HCEC 1CT (cell line): ENCODE data around the gene TTPAL.

Source experiments
- DNase-seq: peaks from one replicate; pipeline ENCODE4 v3.0.0-alpha.2; 2017

Gene TTPAL

DNA sequence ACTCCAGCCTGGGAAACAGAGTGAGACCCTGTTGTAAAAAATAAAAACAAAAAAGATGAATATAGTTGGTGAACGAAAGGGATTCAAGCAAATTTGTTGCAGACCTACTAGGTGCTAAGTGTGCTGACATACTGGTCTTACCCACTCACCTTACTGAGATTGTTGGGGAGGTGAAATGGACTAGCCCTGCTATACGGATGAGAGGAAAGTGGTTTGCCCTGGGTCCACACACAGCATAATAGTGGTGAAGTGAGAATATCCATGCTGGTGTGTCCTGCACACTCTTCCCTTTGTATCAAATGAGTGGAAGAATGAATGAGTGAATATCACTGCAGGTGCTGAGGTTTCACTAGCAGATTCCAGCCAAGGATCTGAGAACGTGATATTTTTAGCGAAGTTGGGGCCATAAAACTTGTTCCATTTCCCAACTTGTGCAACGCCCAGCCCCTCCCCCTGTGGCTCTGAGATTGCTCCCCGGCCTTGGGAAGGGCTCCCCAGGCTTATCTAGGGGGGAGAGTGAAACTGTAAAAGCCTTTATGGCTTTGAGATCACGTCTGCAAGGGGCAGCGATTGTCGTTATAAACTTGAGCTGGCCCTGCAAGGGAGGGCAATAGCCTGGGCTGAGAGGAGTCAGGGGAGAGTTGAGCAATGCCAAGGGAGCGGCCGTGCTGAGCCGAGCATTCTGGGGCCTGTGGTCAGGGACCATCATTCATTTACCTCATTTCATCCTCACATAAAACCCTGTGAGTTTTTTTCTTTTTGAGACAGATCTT is 33.2 kb upstream of the TTPAL start:
- no peak for DNase-seq

DNA sequence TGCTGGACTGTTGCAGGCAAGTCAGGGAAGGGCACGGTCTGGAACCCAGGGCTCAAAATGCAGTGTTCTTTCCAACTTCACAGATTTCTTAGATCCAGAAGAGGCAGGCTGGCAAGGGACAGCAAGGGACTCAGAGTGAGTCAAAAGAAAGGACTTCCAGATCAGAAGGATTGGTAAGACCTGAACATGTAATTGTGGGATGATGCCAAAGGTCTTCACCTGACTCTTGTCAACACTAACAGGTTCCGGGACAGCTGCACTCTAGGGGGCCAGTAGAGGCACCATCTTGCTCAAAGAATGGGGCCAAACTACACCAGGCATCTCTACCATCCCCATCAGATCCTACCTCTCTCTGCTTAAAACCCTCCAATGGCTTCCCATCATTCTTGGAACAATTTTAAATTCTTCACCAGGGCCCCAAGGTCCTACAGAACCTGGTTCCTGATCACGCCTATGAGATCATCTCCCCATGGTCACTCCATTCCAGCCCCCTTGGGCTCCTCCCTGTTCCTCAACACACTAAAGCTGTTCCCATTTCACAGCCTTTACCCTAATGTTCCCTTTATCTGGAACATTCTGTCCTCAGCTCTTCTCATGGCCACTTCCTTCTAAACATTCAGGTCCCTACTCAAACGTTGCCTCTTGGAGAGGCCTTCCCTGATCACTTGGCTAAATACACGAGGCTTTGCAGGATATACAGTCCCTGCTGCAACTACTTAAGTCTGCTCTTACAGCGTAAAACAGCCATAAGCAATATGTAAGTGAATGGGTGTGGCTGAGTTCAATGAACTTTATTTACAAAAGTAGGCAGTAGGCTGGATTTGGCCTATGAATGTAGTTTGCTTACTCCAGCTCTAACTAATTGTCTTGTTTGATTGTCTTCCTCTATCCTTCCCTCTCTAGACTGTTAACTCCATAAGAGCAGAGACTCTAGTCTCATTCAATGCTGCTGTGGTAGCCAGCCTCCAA is 29.6 kb upstream of the TTPAL start:
- DNase-seq = no peak

DNA sequence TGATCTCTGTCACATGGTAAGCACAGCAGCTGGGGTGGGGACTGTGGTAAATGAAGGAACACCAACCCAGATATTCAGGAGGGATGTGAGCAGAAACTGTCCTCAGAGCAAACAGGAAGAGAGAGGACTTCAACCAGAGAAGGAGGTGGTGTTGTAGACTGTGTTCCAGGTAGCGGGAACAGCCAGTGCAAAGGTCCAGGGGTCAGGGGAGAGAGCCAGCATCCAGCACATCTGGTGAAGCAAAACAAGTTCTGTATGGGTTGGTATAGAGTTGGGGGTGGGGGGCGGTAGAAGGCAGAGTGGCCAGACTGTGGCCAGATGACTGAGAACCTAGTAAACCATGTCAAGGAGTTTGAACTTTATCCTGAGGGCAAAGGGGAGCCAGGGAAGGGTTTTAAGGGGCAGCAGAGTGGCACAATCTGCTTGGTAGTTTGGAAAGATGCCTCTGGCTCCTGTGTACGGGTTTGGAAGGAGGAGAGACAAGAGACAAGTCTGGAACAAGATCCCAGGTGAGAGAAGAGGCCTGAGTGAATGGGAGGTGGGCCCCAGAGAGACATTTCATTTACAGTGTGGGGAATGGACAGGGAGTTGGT is 27.8 kb upstream of the TTPAL start:
- DNase-seq = no peak

DNA sequence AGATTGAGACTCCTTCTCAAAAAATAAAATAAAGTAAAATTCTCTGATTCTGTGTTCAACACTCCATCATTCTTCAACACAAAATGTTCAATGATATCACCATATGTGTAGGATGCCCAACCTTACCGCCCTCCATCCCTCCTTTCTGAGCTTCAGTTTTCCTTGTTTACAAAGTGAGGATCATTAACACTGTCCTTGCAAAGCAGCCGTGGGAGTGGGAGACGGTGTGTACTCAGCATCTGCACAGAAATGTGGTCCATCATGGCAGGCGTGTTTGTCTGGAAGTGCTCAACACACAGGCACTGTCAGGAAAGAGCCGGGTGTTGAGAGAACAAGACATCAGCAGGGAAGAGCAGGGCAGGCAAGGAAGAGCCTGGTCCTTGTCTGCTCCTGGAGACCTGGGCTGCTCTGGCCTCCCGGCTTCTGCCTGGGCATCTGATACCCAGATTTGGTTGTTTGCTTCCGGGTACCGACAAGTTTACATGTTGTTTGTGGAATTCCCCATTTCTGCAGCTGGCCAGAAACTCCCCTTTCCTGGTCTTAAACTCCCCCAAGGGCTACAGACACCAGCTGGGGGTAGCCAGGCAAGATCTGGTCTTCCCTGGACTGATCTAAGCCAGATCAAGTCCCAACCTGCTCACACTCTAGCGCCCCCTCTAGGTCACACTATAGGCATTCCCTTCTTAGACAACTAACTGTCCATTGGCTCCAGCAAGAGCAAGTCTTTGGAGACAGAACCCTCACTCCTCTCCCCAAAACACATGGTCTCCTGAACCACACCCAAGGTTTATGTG is 26.7 kb upstream of the TTPAL start:
- DNase-seq = peak; percentile 9

DNA sequence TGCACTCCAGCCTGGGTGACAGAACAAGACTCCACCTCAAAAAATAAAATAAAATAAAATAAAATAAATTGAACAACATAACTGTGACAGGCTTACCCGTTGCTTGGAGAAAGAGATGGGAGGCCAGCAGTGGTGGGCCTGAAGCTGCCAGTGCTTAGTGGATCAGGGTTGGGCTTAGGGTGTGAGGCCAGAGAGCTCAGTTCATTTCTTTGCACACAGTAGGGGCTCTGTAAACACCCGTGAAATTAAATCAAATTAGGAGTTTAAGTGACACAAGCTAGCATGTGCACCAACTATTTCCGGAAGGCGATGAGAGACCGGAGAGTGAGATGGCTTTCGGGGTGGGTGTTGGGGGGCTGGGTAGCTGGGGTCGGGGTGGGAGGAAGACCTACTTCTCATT is 25.8 kb upstream of the TTPAL start:
- no peak for DNase-seq

DNA sequence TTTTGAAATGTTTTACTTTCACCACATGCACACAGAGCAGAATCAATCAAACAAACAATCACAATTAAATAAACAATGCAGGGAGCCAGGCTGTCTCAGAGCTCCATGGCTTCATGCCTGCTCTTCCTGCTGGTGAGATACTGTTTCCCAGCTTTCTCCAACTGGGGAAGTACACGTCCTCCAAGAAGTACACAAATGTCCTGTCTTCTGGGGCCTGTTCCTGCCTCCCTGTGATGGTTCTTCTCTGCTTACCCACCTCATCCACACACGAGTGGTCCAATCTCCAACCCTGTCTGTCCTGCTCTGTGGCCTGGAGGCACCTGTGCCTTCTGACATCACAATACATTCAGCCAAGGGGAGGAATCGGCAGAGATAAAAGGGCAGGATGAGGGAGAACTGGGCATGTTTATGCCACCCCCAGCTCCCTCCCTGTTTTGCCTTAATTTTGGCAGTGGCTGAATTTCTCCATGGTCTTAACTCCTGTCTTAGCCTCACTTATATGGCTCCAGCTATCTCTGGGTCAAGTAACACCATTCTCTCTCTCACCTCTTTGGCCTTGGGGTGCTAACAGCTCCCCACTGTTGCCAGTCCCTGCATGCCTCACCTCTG is 25.3 kb upstream of the TTPAL start:
- no peak for DNase-seq

DNA sequence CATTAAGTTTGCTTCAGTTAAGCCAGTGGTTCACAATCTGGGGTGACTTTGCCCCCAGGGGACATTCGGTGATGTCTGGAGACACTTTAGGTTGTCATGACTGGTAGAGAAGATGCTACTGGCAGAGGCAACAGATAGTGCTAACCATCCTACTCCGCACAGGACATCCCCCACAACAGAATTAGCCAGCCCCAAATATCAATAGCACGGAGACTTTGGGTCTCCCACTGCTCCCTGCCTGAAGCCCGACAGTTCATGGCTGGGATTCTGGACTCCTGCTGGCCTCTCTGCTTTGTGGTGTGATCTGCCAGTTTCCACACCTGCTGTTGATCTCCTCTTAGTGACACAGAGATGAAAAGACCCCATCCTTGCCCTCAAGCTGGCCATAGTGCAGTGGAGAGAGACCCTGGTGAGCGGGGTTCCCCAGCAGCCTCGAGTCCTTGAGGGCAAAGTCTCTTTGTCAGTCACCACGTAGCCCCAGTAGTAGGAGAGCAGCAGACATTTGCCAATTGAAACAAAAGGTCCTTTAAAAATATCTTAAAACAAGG is 24.7 kb upstream of the TTPAL start:
- DNase-seq = no peak

DNA sequence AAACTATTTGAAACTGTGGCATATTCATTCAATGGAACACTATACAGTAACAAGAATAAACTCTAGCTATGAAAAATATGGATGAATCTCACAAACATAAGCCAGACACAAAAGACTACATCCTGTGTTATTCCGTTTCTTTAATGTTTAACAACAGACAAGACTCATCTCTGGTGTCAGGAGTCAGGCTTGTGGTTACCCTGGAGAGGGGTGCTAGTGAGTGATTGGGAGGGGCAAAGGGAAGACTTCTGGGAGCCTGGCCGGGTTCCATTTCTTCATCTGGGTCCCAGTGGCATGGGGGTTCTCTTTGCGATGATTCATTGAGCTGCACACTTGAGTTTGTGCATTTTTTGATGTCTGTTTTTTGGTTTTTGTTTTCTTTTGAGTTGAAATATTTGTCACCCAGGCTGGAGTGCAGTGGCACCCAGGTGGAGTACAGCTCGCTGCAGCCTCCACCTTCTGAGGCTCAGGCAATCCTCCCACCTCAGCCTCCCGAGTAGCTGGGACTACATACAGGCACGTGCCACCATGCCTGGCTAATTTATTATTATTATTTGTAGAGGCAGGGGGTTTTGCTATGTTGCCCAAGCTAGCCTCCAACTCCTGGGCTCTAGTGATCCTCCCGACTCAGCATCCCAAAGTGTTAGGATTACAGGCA is 21.2 kb upstream of the TTPAL start:
- peak; percentile 21 for DNase-seq

DNA sequence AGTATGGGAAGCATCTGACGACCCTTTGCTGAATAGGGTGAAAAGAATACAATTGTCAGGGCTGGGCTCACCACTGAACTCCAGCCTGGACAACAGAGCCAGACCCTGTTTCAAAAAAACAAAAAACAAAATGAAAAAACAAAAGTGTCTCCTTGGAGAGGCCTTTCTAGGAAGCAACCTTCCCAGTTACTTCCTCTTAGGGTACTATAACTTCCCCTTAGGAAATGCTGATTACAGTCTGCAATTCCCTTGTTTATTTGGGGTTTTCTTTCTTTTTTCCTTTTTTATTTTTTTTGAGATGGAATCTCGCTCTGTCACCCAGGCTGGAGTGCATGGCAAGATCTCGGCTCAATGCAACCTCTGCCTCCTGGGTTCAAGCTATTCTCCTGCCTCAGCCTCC is 20.5 kb upstream of the TTPAL start:
- DNase-seq = no peak

DNA sequence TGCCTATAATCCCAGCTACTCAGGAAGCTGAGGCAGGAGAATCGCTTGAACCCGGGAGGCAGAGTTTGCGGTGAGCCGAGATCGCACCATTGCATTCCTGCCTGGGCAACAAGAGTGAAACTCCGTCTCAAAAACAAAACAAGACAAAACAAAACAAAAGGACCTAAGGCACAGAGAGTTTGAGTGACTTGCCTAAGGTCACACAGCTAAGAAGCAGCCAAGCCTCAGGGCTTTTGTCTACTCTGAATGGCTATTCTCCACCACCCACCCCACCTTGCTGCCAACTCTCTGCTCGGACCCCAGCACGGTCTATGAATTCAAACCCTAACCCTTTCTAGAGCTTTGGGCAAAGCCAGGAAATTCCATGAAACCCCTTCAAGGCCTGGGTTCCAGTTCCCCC is 19.1 kb upstream of the TTPAL start:
- no peak for DNase-seq

DNA sequence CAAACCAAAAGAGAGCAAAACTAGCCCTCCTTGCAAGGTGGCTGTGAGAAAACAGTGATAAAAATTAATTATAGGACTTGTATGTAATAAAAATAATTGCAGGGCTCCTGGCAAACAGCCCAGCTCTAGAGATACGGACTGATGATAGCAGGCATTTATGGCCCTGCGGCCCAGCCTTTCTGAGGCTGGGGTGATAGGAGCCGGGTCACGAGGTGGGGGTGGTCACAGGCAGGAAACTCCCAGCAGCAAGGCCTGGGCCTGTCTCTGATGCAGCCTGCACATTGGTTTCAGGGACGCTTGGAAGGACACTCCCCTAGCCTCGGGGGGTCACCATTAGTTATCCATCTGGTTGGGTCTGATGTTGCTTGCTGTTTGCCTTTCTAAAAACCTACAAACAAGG is 18.7 kb upstream of the TTPAL start:
- DNase-seq = no peak

DNA sequence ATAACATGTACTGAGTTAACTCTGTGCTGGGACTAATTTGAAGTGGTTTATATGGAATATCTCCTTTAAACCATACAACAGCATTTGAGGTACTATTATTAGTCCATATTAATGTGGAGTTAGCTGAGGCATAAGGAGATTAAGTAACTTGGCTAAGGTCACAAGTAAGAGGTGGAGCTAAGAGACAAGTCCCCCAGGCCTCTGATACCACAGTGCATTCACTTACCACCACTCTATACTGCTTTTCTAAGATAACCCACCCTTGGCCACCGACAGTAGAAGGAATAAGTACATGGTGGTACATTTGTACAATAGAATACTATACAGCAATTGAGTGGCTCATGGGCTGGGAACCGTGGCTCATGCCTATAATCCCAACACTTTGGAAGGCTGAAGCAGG is 16.4 kb upstream of the TTPAL start:
- no peak for DNase-seq

DNA sequence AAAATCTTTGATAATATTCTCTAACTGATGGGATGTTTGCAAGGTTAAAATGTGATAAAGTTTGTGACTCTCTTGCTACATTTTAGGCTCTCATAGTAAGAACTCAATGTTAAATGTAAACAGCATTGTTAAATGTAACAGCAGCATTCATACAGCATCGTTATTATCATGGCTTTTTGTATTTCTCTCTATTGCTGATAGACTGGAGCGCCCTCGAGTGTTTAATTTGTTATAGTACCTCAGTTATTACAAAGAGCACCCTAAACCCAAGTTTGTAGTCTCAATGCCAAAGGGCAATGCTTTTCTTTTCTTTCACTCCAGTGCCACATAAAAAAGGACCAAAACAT is 14.9 kb upstream of the TTPAL start:
- peak; percentile 52 for DNase-seq

DNA sequence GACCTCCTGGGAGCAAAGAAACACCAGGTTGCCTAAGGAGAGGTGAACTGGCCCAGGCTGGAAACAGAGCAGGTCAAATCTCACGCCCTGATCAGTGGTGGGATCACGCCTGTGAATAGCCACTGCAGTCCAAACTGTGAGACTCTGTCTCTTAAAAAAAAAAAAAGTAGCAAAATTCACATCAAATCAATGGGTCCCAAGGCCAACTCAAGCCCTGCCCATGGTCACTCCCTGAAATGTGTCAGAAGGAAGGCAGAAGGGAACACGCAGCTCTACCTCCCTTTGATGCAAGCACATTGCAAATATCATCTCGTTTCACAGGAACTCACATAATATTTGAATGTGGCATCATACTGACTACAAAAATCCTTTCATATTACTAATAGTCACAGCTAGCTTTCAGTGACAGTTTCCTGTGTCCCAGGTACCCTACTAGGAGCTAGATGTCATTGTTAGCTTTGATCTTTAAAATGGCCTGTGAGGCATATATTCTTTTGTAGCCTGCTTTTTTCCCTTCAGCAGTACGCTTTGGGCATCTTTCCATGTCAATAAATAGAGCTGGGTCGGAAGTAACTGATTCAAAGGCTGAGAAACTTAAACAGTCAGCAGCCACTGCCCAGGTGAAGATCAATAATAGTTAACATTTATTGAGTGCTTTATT is 14.4 kb upstream of the TTPAL start:
- DNase-seq = no peak

DNA sequence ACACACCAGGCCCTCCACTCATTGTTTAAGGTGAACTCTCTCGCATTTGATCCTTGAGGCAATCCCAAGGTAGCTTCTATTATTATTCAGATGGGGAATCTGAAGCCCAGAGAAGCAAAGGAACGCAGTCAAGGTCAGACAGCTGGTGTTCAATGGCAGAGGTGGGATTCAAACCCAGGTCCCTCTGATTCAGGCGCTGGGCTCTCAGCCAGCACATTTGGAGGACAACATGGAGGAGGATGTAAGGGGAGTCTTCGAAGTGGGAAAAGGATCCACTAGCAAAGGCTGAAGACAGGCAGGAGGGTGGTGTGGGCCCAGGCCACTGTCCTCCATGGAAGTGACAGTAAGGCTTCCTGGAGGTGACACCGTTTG is 13.9 kb upstream of the TTPAL start:
- no peak for DNase-seq

DNA sequence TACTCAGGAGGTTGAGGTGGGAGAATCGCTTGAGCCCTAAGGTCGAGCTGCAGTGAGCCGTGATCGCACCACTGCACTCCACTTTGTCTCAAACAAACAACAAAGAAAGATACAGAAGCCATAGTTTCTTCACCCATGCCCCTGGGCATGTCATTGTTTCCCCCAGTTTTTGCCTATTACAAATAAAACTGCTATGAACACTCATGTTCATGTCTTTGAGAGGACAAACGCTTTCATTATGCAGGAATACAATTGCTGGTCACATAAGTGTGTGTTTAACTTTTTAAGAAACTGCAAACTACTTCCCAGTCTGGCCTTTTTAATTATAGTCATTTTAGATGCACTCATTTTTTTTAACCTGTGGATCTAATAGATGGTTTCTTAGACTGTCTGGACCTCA is 12.2 kb upstream of the TTPAL start:
- no peak for DNase-seq

DNA sequence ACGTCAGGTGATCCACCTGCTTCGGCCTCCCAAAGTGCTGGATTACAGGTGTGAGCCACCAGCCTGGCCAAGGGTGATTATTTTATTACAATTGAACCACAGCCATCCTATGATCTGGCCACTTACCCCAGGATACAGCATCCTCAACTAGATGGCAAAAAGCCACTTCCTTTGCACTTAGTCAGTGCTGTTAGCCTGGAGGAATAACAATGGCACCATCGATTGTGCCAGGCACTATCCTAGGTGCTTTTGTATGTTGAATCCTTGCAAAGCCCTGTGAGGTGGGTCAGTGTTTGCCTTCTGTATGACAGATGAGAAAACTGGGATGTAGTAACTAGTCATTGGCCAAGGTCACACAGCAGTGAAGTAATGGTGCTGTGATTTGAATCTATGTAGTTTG is 11.2 kb upstream of the TTPAL start:
- no peak for DNase-seq

DNA sequence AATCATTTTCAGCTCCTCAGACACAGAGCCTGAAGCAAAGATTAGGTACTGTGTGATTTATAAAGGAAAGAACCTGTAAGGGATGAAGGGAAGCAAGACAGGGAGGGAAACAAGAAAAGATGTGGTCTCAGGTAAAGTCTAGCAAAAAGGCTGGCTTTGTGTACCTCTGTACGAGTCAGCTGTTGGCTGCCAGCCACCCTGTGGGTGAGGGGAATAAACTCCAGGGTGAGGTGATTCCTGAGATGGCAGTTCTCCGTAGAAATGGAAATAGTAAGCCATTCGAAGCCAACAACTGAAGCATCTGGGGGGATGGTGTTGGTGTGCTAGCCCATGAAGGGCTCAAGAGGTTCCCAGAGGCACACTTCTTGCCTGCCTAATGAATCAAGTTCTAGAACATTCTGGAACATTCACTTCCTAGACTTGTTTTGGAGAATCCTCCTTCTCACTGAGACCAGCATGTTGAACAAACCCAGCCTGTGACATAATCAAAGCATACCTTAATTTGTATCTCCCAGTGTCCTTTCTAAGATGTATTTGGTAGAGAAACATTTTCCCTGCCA is 10.6 kb upstream of the TTPAL start:
- no peak for DNase-seq

DNA sequence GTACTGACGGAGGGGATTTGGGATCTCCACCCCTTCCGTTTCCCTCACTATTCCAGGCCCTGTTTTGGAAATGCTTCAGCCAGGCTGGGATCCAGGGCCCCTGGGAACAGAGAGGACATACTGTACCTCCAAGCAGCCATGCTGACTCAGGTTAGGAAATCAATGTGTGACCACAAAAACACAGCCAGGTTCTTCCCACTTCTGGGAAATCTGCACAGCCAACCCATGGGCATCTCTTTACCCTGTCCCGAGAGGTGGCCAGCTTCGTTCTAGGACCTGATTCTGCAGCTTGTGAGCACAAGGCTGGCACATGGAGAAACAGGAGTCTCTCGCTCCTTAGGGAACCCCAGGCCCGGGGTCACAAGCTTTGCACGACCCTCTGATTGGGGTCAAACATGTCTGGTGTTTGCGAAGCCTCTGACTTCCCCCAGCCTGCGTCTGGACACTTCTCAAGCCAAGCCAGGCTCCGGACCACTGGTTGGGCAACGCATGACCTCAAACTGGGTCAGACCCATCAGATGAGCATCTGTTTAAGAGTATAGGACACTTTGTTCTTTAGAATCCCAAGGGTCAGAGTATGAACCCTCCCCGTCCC is 8.3 kb upstream of the TTPAL start:
- DNase-seq = peak; percentile 65

DNA sequence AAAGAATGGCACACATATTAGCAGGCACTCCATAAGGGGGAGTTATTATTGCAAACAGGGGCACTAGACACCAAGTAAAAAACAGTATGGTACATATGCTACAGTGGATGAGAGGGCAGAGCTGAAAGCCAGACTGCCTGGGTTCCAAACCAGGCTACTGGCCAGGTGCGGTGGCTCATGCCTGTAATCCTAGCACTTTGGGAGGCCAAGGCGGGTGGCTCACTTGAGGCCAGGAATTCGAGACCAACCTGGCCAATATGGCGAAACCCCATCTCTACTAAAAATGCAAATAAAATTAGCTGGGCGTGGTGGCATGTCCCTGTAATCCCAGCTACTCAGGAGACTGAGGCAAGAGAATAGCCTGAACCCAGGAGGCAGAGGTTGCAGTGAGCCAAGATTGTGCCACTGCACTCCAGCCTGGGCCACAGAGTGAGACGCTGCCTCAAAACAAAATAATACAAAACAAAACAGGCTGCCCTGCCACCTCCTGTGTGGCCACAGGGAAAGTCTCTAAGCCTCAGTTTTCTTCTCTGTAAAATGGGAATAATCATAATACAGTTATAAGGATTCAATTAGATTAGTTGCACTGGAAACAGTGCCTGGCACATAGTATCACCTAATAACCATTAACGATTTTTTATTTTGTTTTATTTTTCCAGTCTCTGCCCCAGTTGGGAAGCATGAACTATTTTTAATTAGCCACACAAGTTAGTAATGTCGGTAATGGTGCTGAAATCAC is 7.5 kb upstream of the TTPAL start:
- DNase-seq = no peak
